H1 (cell line): ENCODE data around the gene MAN2C1. TPM values are rescaled to one million over a fixed set of nuclear protein-coding genes. Genes with fewer than 3 reads are reported as not detected.

Experiments used
- CTCF ChIA-PET: fragments of 300-600 bp; sonication (Branson Sonifier 250); formaldehyde crosslinking; loops from one replicate; lab custom pipeline; 2021; ENCODE audit not compliant: partially characterized antibody; lab: Charles Lee
- POLR2A ChIA-PET: fragments of 300-600 bp; sonication (Branson Sonifier 250); formaldehyde crosslinking; loops from one replicate; lab custom pipeline; 2021; ENCODE audit warnings: inconsistent platforms; ENCODE audit not compliant: partially characterized antibody; lab: Charles Lee
- DNase-seq, 2 experiments: peaks; one replicate each; pipeline versions ENCODE4 v3.0.0 to v3.0.0-alpha.2; 2010 to 2022; ENCODE audit warnings: low spot score in 2 of 2, low read depth in 1 of 2, mixed read lengths in 1 of 2
- FAIRE-seq: peaks from 2 replicates; lab custom pipeline; 2011; peaks lifted over from hg19 to GRCh38; lab: Jason Lieb, UNC
- H2AFZ ChIP-seq: 2 replicates; pipeline ENCODE4 v1.8.1; 2012; ENCODE audit warnings: low read length, inconsistent platforms
- H2AK5ac ChIP-seq: 2 replicates; pipeline ENCODE4 v1.6.1; 2013; ENCODE audit warnings: low read depth, low read length
- H2BK120ac ChIP-seq: replicated peaks from 2 replicates; pipeline ENCODE3; 2013; ENCODE audit warnings: low read depth, low read length, inconsistent platforms
- H2BK12ac ChIP-seq: 2 replicates; pipeline ENCODE4 v1.6.1; 2013; ENCODE audit warnings: low read depth, low read length
- H2BK15ac ChIP-seq: 2 replicates; pipeline ENCODE4 v1.6.1; 2013; ENCODE audit warnings: low read length
- H2BK20ac ChIP-seq: 2 replicates; pipeline ENCODE4 v1.6.1; 2013; ENCODE audit warnings: low read length
- H2BK5ac ChIP-seq: 2 replicates; pipeline ENCODE4 v1.6.1; 2013; ENCODE audit warnings: low read depth, low read length
- H3K14ac ChIP-seq: 2 replicates; pipeline ENCODE4 v1.6.1; 2013; ENCODE audit warnings: inconsistent platforms; ENCODE audit not compliant: insufficient read length
- H3K18ac ChIP-seq: 2 replicates; pipeline ENCODE4 v1.6.1; 2013; ENCODE audit warnings: low read length; ENCODE audit errors: extremely low read depth
- H3K23ac ChIP-seq: 2 replicates; pipeline ENCODE4 v1.6.1; 2013; ENCODE audit warnings: inconsistent platforms; ENCODE audit not compliant: insufficient read length
- H3K23me2 ChIP-seq: 2 replicates; pipeline ENCODE4 v1.6.1; 2013; ENCODE audit warnings: low read depth, low read length
- H3K27ac ChIP-seq: 2 replicates; pipeline ENCODE4 v1.6.1; 2011; ENCODE audit warnings: low read depth, low read length, inconsistent platforms
- H3K27me3 ChIP-seq, 4 experiments: replicated peaks in 1 of 4; 1 replicate in 1 of 4; 2 replicates in 3 of 4; pipeline versions ENCODE4 v1.6.1 to v1.8.1; 2011 to 2013; ENCODE audit warnings: low read length in 3 of 4, mild to moderate bottlenecking in 3 of 4, inconsistent platforms in 2 of 4, mixed read lengths in 2 of 4, moderate library complexity in 1 of 4; ENCODE audit not compliant: control insufficient read depth in 3 of 4, insufficient read depth in 3 of 4; ENCODE audit errors: extremely low read depth in 1 of 4
- H3K36me3 ChIP-seq, 4 experiments: 2 replicates each; pipeline versions ENCODE4 v1.6.1 to v1.8.1; 2011 to 2013; ENCODE audit warnings: mild to moderate bottlenecking in 4 of 4, low read length in 3 of 4, moderate library complexity in 2 of 4, control low read depth in 1 of 4, inconsistent platforms in 1 of 4; ENCODE audit not compliant: insufficient read depth in 4 of 4, control insufficient read depth in 2 of 4
- H3K4ac ChIP-seq: replicated peaks from 2 replicates; pipeline ENCODE3; 2013; ENCODE audit warnings: low read length, low read depth, mixed read lengths, inconsistent platforms; ENCODE audit not compliant: insufficient read length
- H3K4me1 ChIP-seq, 4 experiments: replicated peaks in 1 of 4; 1 replicate in 1 of 4; 2 replicates in 3 of 4; pipeline versions ENCODE4 v1.6.1 to v1.8.1; 2011 to 2013; ENCODE audit warnings: low read length in 3 of 4, inconsistent platforms in 2 of 4, mixed read lengths in 1 of 4; ENCODE audit not compliant: insufficient read depth in 4 of 4, control insufficient read depth in 3 of 4
- H3K4me2 ChIP-seq, 2 experiments: 2 replicates each; pipeline versions ENCODE4 v1.6.1 to v1.8.1; 2011 to 2013; ENCODE audit warnings: low read depth in 2 of 2, low read length in 2 of 2, control low read depth in 1 of 2, inconsistent platforms in 1 of 2, mild to moderate bottlenecking in 1 of 2; ENCODE audit not compliant: insufficient read depth in 1 of 2
- H3K4me3 ChIP-seq, 4 experiments: fragments of 200-600, 300-600 bp in 1 of 4; sonication (generic), shearing (Covaris generic), sonication (Bioruptor Twin) in 1 of 4; 2 replicates each; pipeline versions ENCODE4 v1.5.1 to v1.8.1; 2011 to 2016; ENCODE audit warnings: low read length in 4 of 4, low read depth in 3 of 4, control low read depth in 2 of 4, inconsistent platforms in 2 of 4, mild to moderate bottlenecking in 2 of 4, mixed read lengths in 1 of 4, moderate library complexity in 1 of 4; ENCODE audit not compliant: insufficient read depth in 2 of 4; ENCODE audit errors: extremely low read depth in 1 of 4
- H3K56ac ChIP-seq: replicated peaks from 2 replicates; pipeline ENCODE3; 2013; ENCODE audit warnings: low read depth, mild to moderate bottlenecking, mixed read lengths, low read length, inconsistent platforms; ENCODE audit not compliant: insufficient read length
- H3K79me1 ChIP-seq: 2 replicates; pipeline ENCODE4 v1.6.1; 2013; ENCODE audit warnings: low read depth, low read length, control low read depth
- H3K79me2 ChIP-seq, 2 experiments: 2 replicates each; pipeline versions ENCODE4 v1.6.1 to v1.8.1; 2012 to 2013; ENCODE audit warnings: low read length in 2 of 2, mild to moderate bottlenecking in 2 of 2, inconsistent platforms in 1 of 2; ENCODE audit not compliant: insufficient read depth in 2 of 2, control insufficient read depth in 1 of 2
- H3K9ac ChIP-seq, 4 experiments: replicated peaks in 1 of 4; 1 replicate in 1 of 4; 2 replicates in 3 of 4; pipeline versions ENCODE4 v1.6.1 to v1.8.1; 2011 to 2013; ENCODE audit warnings: low read depth in 3 of 4, low read length in 3 of 4, control low read depth in 2 of 4, mild to moderate bottlenecking in 2 of 4, moderate library complexity in 2 of 4, inconsistent platforms in 1 of 4; ENCODE audit errors: extremely low read depth in 1 of 4
- H3K9me3 ChIP-seq, 2 experiments: 2 replicates each; pipeline versions ENCODE4 v1.6.1 to v1.8.1; 2012 to 2013; ENCODE audit warnings: mild to moderate bottlenecking in 2 of 2, moderate library complexity in 2 of 2, control low read depth in 1 of 2, inconsistent platforms in 1 of 2, low read depth in 1 of 2, low read length in 1 of 2, mixed read lengths in 1 of 2; ENCODE audit not compliant: insufficient read depth in 2 of 2
- H4K20me1 ChIP-seq, 2 experiments: replicated peaks in 1 of 2; 2 replicates each; pipeline versions ENCODE3 to v1.8.1; 2011 to 2013; ENCODE audit warnings: inconsistent platforms in 2 of 2, low read length in 2 of 2, mild to moderate bottlenecking in 1 of 2; ENCODE audit not compliant: insufficient read depth in 2 of 2, control insufficient read depth in 1 of 2
- H4K5ac ChIP-seq: 2 replicates; pipeline ENCODE4 v1.6.1; 2013; ENCODE audit warnings: low read length, low read depth, mixed read lengths, inconsistent platforms; ENCODE audit not compliant: insufficient read length
- H4K8ac ChIP-seq: 2 replicates; pipeline ENCODE4 v1.8.0; 2013; ENCODE audit warnings: mild to moderate bottlenecking, moderate library complexity, low read length, inconsistent platforms; ENCODE audit not compliant: insufficient read depth; ENCODE audit errors: extremely low read depth
- H4K91ac ChIP-seq: replicated peaks from 2 replicates; pipeline ENCODE3; 2013; ENCODE audit warnings: low read length, mixed read lengths, inconsistent platforms; ENCODE audit not compliant: insufficient read length
- ASH2L ChIP-seq: fragments of 200-600, 300-600 bp; sonication (generic); IDR thresholded peaks from one replicate; pipeline ENCODE4 v1.7.1; 2017; ENCODE audit warnings: low read length
- BCL11A ChIP-seq, 2 experiments: IDR thresholded peaks; one replicate each; pipeline ENCODE4 v1.6.1; 2011; ENCODE audit warnings: low read depth in 2 of 2, low read length in 2 of 2, mild to moderate bottlenecking in 2 of 2
- CEBPB ChIP-seq: IDR thresholded peaks from 2 replicates; pipeline ENCODE4 v1.6.1; 2012; ENCODE audit warnings: low read depth, low read length
- CTCF ChIP-seq, 3 experiments: IDR thresholded peaks; 1 replicate in 2 of 3; 2 replicates in 1 of 3; pipeline versions ENCODE4 v1.5.1 to v1.6.1; 2011; ENCODE audit warnings: low read length in 3 of 3, mild to moderate bottlenecking in 3 of 3, inconsistent platforms in 2 of 3, low read depth in 1 of 3, moderate library complexity in 1 of 3; ENCODE audit not compliant: insufficient read depth in 1 of 3; ENCODE audit errors: control extremely low read depth in 1 of 3
- JUND ChIP-seq: IDR thresholded peaks from 2 replicates; pipeline ENCODE4 v1.6.1; 2011; ENCODE audit warnings: mild to moderate bottlenecking, improper control_type of control experiment, low read length
- MAX ChIP-seq: IDR thresholded peaks from 2 replicates; pipeline ENCODE4 v1.6.1; 2012; ENCODE audit warnings: inconsistent platforms
- NANOG ChIP-seq: IDR thresholded peaks from 2 replicates; pipeline ENCODE4 v1.6.1; 2011; ENCODE audit warnings: low read length, low read depth, mild to moderate bottlenecking, inconsistent platforms; ENCODE audit not compliant: insufficient read depth, poor library complexity, severe bottlenecking
- POLR2AphosphoS5 ChIP-seq: IDR thresholded peaks from 2 replicates; pipeline ENCODE4 v1.6.1; 2011; ENCODE audit warnings: low read depth, low read length
- TAF7 ChIP-seq: optimal IDR thresholded peaks from 2 replicates; pipeline ENCODE3; 2011; ENCODE audit warnings: low read depth, mild to moderate bottlenecking, inconsistent platforms, low read length, moderate library complexity, borderline replicate concordance
- YY1 ChIP-seq: IDR thresholded peaks from 2 replicates; pipeline ENCODE4 v1.6.1; 2011; ENCODE audit warnings: low read depth, mild to moderate bottlenecking, low read length
- WGBS, 2 experiments: shearing (Covaris generic) in 1 of 2; methylation state at CpG; one replicate each; pipeline versions ENCODE4 v1.1.6 to v1.1.7; 2013 to 2015; ENCODE audit warnings: low lambda C conversion rate in 2 of 2, mixed read lengths in 2 of 2, inconsistent platforms in 1 of 2, low coverage in 1 of 2, missing lambda C conversion rate in 1 of 2; ENCODE audit not compliant: insufficient replicate concordance in 2 of 2, insufficient coverage in 1 of 2, insufficient read length in 1 of 2; ENCODE audit errors: extremely low coverage in 1 of 2, missing lambda C conversion rate in 1 of 2; 5-methylcytosine and 5-hydroxymethylcytosine counted together
- polyA plus RNA-seq, 7 experiments: library from polyadenylated mRNA; depleted of rRNA in 3 of 7; stranded (reverse) in 5 of 7; unstranded in 2 of 7; fragments of >200 nt in 5 of 7; fragments of 200-250 nt in 2 of 7; gene quantifications; 1 replicate in 5 of 7; 2 replicates in 1 of 7; 4 replicates in 1 of 7; pipeline versions ENCODE4 v1.2.1 to v1.2.3, GENCODE V29; 2011 to 2013; ENCODE audit warnings: missing spikeins in 2 of 7, mixed read lengths in 2 of 7
- total RNA-seq: library from RNA; stranded (reverse); fragmentation: NEBNext Ultra II Directional; extraction: Animal tissue kit (Norgen Biotek cat#: 25700); gene quantifications from 2 replicates; pipeline ENCODE4 v1.2.1, GENCODE V29; 2021

Gene MAN2C1
- total and polyA plus RNA-seq, 2 of the 8 experiments (the other 6 are each of a cell fraction or from before 2014, with no cell fraction given), result 56.3 to 88.9 TPM

- Histone ChIP-seq H3K36me3 (peaks cover 0 to 10% (median 5%) of the 10 kb centered on the region in 4 experiments; a peak in 5 of 8 replicates), H4K91ac (no peak overlapping the region), H3K79me2 (no peaks in the 10 kb centered on the region), H2BK20ac (no peak overlapping the region), H3K27ac (no peak overlapping the region), H4K8ac (no peak overlapping the region), H3K9ac (no peak overlapping the region; a peak in 1 of 7 replicates), H3K9me3 (no peaks in the 10 kb centered on the region), H3K18ac (no peak overlapping the region), H2AFZ (no peak overlapping the region), H4K5ac (no peak overlapping the region), H3K79me1 (no peaks in the 10 kb centered on the region), H2BK5ac (no peak overlapping the region), H3K23me2 (peaks cover 4% of the 10 kb centered on the region), H2BK12ac (no peak overlapping the region), H3K56ac (no peak overlapping the region), H3K27me3 (no peaks in the 10 kb centered on the region), H3K4me3 (no peak overlapping the region), H3K4me1 (peaks cover 0 to 4% (median 1%) of the 10 kb centered on the region in 4 experiments; a peak in 4 of 7 replicates), H3K14ac (no peak overlapping the region), H3K23ac (no peak overlapping the region), H2AK5ac (no peak overlapping the region), H3K4ac (no peak overlapping the region), H2BK120ac (no peak overlapping the region), H4K20me1 (peaks cover 0 to 5% of the 10 kb centered on the region in 2 experiments), H3K4me2 (no peak overlapping the region), H2BK15ac (no peak overlapping the region)
- ChIA-PET CTCF (no interaction called here), POLR2A (interaction anchor here (6.5 kb wide), 1 partner anchor 15 kb away, joined by 69 read pairs; the partner anchor contains the start of gene NEIL1)
- WGBS, 2 experiments, result 92% methylated on average over 6 of the region's 6 CpGs; no CpG with 5 or more reads in 1 of the 2 experiments
- DNase-seq (no peak), FAIRE-seq (no peak)
- TF ChIP-seq TAF7, result no peak
- TF ChIP-seq BCL11A (IDR thresholded peaks at IDR 0.05; ENCODE audit: low read depth in 2 of 2, low read length in 2 of 2), result no peak
- no peak for TF ChIP-seq POLR2AphosphoS5
- TF ChIP-seq CTCF (IDR thresholded peaks at IDR 0.05; ENCODE audit: control extremely low read depth in 1 of 3, insufficient read depth in 1 of 3, low read depth in 1 of 3, low read length in 3 of 3), result no peak
- TF ChIP-seq JUND, result no peak
- no peak for TF ChIP-seq MAX
- TF ChIP-seq CEBPB, result no peak
- TF ChIP-seq NANOG, result no peak
- no peak for TF ChIP-seq ASH2L
- no peak for TF ChIP-seq YY1
Measured at GRCh38 chr15:75364881-75365280, 3.5 kb downstream of the MAN2C1 start.
